HepG2 (cell line): ENCODE data around the gene EFNA2. TPM values are rescaled to one million over a fixed set of nuclear protein-coding genes. Genes with fewer than 3 reads are reported as not detected.

Experiments used
- ADNP ChIP-seq: sonication (generic); formaldehyde crosslinking; IDR thresholded peaks from 2 replicates; pipeline ENCODE4 v1.4.0; 2020; ENCODE audit warnings: missing genetic modification reagents
- AHR ChIP-seq: IDR thresholded peaks from 2 replicates; pipeline ENCODE4 v1.6.1; 2018; ENCODE audit warnings: missing genetic modification reagents, missing compliant biosample characterization
- ARNTL ChIP-seq: sonication (generic); formaldehyde crosslinking; IDR thresholded peaks from 2 replicates; pipeline ENCODE4 v1.4.0; 2020; ENCODE audit warnings: mild to moderate bottlenecking, missing genetic modification reagents
- ATF2 ChIP-seq: sonication (generic); formaldehyde crosslinking; IDR thresholded peaks from 2 replicates; pipeline ENCODE4 v1.4.0; 2020; ENCODE audit warnings: missing genetic modification reagents
- CCAR2 ChIP-seq: fragments of 200-400 bp; formaldehyde crosslinking; optimal IDR thresholded peaks from 2 replicates; pipeline ENCODE3; 2018; ENCODE audit warnings: low read depth, mild to moderate bottlenecking, low read length, moderate library complexity
- CERS6 ChIP-seq: sonication (generic); formaldehyde crosslinking; IDR thresholded peaks from 2 replicates; pipeline ENCODE4 v1.5.0; 2020; ENCODE audit warnings: missing genetic modification reagents
- IRF2 ChIP-seq: IDR thresholded peaks from 2 replicates; pipeline ENCODE4 v1.6.1; 2018; ENCODE audit warnings: missing genetic modification reagents, missing compliant biosample characterization
- JARID2 ChIP-seq: sonication (generic); formaldehyde crosslinking; IDR thresholded peaks from 2 replicates; pipeline ENCODE4 v1.8.1; 2023; ENCODE audit warnings: missing genetic modification reagents, inconsistent platforms; ENCODE audit not compliant: insufficient replicate concordance
- NR2F6 ChIP-seq, 2 experiments: IDR thresholded peaks; 2 replicates each; pipeline ENCODE4 v1.6.1; 2016; ENCODE audit warnings: antibody characterized with exemption in 1 of 2, mild to moderate bottlenecking in 1 of 2
- RFX3 ChIP-seq: IDR thresholded peaks from 2 replicates; pipeline ENCODE4 v1.6.1; 2016; ENCODE audit warnings: missing biosample characterization, missing genetic modification reagents
- RFXANK ChIP-seq: IDR thresholded peaks from 2 replicates; pipeline ENCODE4 v1.6.1; 2016
- SRY ChIP-seq: sonication (generic); formaldehyde crosslinking; IDR thresholded peaks from 2 replicates; pipeline ENCODE4 v1.8.0; 2022; ENCODE audit warnings: mild to moderate bottlenecking, missing genetic modification reagents
- TBP ChIP-seq: sonication (generic); formaldehyde crosslinking; IDR thresholded peaks from 2 replicates; pipeline ENCODE4 v1.5.0; 2020; ENCODE audit warnings: missing genetic modification reagents
- TFDP2 ChIP-seq: sonication (generic); formaldehyde crosslinking; IDR thresholded peaks from 2 replicates; pipeline ENCODE4 v1.4.0; 2020; ENCODE audit warnings: missing genetic modification reagents
- TP53 ChIP-seq: sonication (generic); formaldehyde crosslinking; conservative IDR thresholded peaks from 2 replicates; pipeline ENCODE4 v1.4.0; 2020; ENCODE audit warnings: missing genetic modification reagents
- U2AF1 ChIP-seq: fragments of 200-400 bp; formaldehyde crosslinking; optimal IDR thresholded peaks from 2 replicates; pipeline ENCODE3; 2017; ENCODE audit warnings: mild to moderate bottlenecking, low read depth, low read length
- ZFP37 ChIP-seq: sonication (generic); formaldehyde crosslinking; IDR thresholded peaks from 2 replicates; pipeline ENCODE4 v1.4.0; 2020; ENCODE audit warnings: missing genetic modification reagents, borderline replicate concordance
- ZFP82 ChIP-seq: sonication (generic); formaldehyde crosslinking; IDR thresholded peaks from 2 replicates; pipeline ENCODE4 v1.5.1; 2020; ENCODE audit warnings: mild to moderate bottlenecking, missing genetic modification reagents, borderline replicate concordance
- ZMYM2 ChIP-seq: sonication (generic); formaldehyde crosslinking; IDR thresholded peaks from 2 replicates; pipeline ENCODE4 v1.8.0; 2022; ENCODE audit warnings: mild to moderate bottlenecking, missing genetic modification reagents
- ZNF24 ChIP-seq: fragments of 450-650 bp; IDR thresholded peaks from 2 replicates; pipeline ENCODE4 v1.6.1; 2017; ENCODE audit warnings: antibody characterized with exemption, mild to moderate bottlenecking
- ZNF432 ChIP-seq: sonication (generic); formaldehyde crosslinking; IDR thresholded peaks from 2 replicates; pipeline ENCODE4 v1.5.0; 2020; ENCODE audit warnings: missing genetic modification reagents, mild to moderate bottlenecking, borderline replicate concordance
- ZNF446 ChIP-seq: sonication (generic); formaldehyde crosslinking; IDR thresholded peaks from 2 replicates; pipeline ENCODE4 v1.5.0; 2020; ENCODE audit warnings: mild to moderate bottlenecking, missing genetic modification reagents
- ZNF530 ChIP-seq: sonication (generic); formaldehyde crosslinking; IDR thresholded peaks from 2 replicates; pipeline ENCODE4 v1.5.0; 2020; ENCODE audit warnings: low read depth, mild to moderate bottlenecking, missing genetic modification reagents
- ZNF556 ChIP-seq: sonication (generic); formaldehyde crosslinking; IDR thresholded peaks from 2 replicates; pipeline ENCODE4 v1.4.0; 2020; ENCODE audit warnings: mild to moderate bottlenecking, missing genetic modification reagents, borderline replicate concordance
- ZNF644 ChIP-seq: IDR thresholded peaks from 2 replicates; pipeline ENCODE4 v1.6.1; 2016; ENCODE audit warnings: low read depth
- ZNF816 ChIP-seq: sonication (generic); formaldehyde crosslinking; IDR thresholded peaks from 2 replicates; pipeline ENCODE4 v1.8.0; 2022; ENCODE audit warnings: missing genetic modification reagents, mild to moderate bottlenecking, borderline replicate concordance
- polyA plus RNA-seq, 8 experiments: library from polyadenylated mRNA; depleted of rRNA in 3 of 8; stranded (reverse) in 7 of 8; unstranded in 1 of 8; fragments of >200 nt; fragmentation: Illumina TruSeq in 4 of 8; extraction: Trizol in 4 of 8; gene quantifications; 2 replicates each; pipeline versions ENCODE4 v1.2.1 to v1.2.3, GENCODE V29; 2011 to 2016; ENCODE audit warnings: low read depth in 4 of 8, missing spikeins in 1 of 8, mixed read lengths in 1 of 8; ENCODE audit not compliant: insufficient read depth in 1 of 8
- total RNA-seq, 5 experiments: library from RNA; depleted of rRNA; stranded (reverse); fragments of >200 nt; fragmentation: Illumina TruSeq; extraction: Trizol; gene quantifications; 2 replicates each; pipeline ENCODE4 v1.2.3, GENCODE V29; 2016; ENCODE audit warnings: low read depth in 1 of 5
- TF ChIP-seq, protein P1 (sequence below): IDR thresholded peaks from 2 replicates; pipeline ENCODE4 v1.6.1; 2016; ENCODE audit warnings: mild to moderate bottlenecking
- TF ChIP-seq, protein P2 (sequence below): IDR thresholded peaks from 2 replicates; pipeline ENCODE4 v1.6.1; 2012; ENCODE audit warnings: inconsistent platforms

The EFNA2 gene
- total and polyA plus RNA-seq, 2 of the 13 experiments (the other 11 are each of a cell fraction or from before 2014, with no cell fraction given) = 6.0 to 9.9 TPM

- no peak for TF ChIP-seq ZNF530
- TF ChIP-seq ZNF816 (CRISPR knock-in tag) = no peak
- no peak for TF ChIP-seq ZFP37 (CRISPR knock-in tag)
- TF ChIP-seq TFDP2 = peak; percentile 35; the same call in 1 of the 2 replicates
- no peak for TF ChIP-seq TP53 (CRISPR knock-in tag)
- no peak for TF ChIP-seq ZNF446 (CRISPR knock-in tag)
- no peak; the same call in 1 of the 2 replicates for TF ChIP-seq NR2F6 (IDR thresholded peaks at IDR 0.05)
- no peak for TF ChIP-seq NR2F6 (CRISPR knock-in tag; IDR thresholded peaks at IDR 0.05)
- no peak for TF ChIP-seq ZNF644 (CRISPR knock-in tag)
- no peak for TF ChIP-seq ZMYM2 (CRISPR knock-in tag)
- 0 out of 2 replicates have a peak, but pooled peaks have one; percentile 23 for TF ChIP-seq ZNF556 (CRISPR knock-in tag)
- no peak for TF ChIP-seq CERS6 (CRISPR knock-in tag)
- no peak for TF ChIP-seq JARID2 (CRISPR knock-in tag)
- TF ChIP-seq AHR (CRISPR knock-in tag) = no peak
- no peak for TF ChIP-seq ARNTL (CRISPR knock-in tag)
- TF ChIP-seq, protein P1, sequence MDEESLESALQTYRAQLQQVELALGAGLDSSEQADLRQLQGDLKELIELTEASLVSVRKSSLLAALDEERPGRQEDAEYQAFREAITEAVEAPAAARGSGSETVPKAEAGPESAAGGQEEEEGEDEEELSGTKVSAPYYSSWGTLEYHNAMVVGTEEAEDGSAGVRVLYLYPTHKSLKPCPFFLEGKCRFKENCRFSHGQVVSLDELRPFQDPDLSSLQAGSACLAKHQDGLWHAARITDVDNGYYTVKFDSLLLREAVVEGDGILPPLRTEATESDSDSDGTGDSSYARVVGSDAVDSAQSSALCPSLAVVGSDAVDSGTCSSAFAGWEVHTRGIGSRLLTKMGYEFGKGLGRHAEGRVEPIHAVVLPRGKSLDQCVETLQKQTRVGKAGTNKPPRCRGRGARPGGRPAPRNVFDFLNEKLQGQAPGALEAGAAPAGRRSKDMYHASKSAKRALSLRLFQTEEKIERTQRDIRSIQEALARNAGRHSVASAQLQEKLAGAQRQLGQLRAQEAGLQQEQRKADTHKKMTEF = 0 out of 2 replicates have a peak, but pooled peaks have one; percentile 10
- TF ChIP-seq IRF2 (CRISPR knock-in tag) = no peak
- no peak for TF ChIP-seq U2AF1
- TF ChIP-seq CCAR2 = no peak
- TF ChIP-seq TBP (CRISPR knock-in tag) = no peak
- TF ChIP-seq SRY (CRISPR knock-in tag) = peak; percentile 32; the same call in 1 of the 2 replicates
- TF ChIP-seq ZNF432 (CRISPR knock-in tag) = no peak
- no peak for TF ChIP-seq ATF2 (CRISPR knock-in tag)
- TF ChIP-seq ZNF24 = no peak
- TF ChIP-seq RFXANK = no peak
- no peak for TF ChIP-seq ZFP82 (CRISPR knock-in tag)
- TF ChIP-seq ADNP (CRISPR knock-in tag) = no peak
- TF ChIP-seq, protein P2, sequence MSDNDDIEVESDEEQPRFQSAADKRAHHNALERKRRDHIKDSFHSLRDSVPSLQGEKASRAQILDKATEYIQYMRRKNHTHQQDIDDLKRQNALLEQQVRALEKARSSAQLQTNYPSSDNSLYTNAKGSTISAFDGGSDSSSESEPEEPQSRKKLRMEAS = no peak
- TF ChIP-seq RFX3 (CRISPR knock-in tag) = no peak
Observed at GRCh38 chr19:1284979-1285736, 515 bp upstream of the EFNA2 start (continued).
